Measurements from ENCODE around the gene ZMYND11. TPM values are rescaled to one million over a fixed set of nuclear protein-coding genes. Genes with fewer than 3 reads are reported as not detected.

ZMYND11 gene
- total and polyA plus RNA-seq, 8 donors, result 11.9 to 288 (median 42.4) TPM

DNA sequence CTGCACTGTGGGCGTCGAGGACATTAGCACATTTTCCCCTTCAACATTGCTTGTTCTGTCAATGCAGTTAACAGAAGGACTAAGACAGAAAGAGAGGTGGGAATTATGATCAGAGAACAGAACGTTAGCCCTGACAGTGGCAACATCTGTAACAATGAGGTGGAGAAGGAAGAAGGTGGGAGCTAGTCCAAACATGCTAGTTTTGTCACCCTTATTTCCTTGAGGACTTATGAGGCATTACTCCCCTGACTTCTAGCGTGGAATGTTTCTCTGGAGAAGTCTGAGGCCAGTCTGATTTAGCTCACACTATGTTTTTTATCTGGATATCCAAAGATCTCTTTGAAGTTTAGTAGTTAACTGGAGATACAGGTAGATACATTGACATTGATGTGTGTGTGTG is 73.4 kb downstream of the ZMYND11 start:
- Histone ChIP-seq H3K4me1 (peaks cover 0 to 2% (median under 1%) of the 10 kb centered on the region in 4 donors), H3K27ac (no peak overlapping the region), H3K27me3 (no peaks in the 10 kb centered on the region), H3K36me3 (peaks cover 0 to 16% (median 15%) of the 10 kb centered on the region in 4 donors), H3K4me3 (no peak overlapping the region), H3K9me3 (no peaks in the 10 kb centered on the region)
- whole genome bisulfite sequencing, 5 donors, result 89 to 92% (median 92%) methylated on average over 4 of the region's 4 CpGs
- TF ChIP-seq, protein P1, sequence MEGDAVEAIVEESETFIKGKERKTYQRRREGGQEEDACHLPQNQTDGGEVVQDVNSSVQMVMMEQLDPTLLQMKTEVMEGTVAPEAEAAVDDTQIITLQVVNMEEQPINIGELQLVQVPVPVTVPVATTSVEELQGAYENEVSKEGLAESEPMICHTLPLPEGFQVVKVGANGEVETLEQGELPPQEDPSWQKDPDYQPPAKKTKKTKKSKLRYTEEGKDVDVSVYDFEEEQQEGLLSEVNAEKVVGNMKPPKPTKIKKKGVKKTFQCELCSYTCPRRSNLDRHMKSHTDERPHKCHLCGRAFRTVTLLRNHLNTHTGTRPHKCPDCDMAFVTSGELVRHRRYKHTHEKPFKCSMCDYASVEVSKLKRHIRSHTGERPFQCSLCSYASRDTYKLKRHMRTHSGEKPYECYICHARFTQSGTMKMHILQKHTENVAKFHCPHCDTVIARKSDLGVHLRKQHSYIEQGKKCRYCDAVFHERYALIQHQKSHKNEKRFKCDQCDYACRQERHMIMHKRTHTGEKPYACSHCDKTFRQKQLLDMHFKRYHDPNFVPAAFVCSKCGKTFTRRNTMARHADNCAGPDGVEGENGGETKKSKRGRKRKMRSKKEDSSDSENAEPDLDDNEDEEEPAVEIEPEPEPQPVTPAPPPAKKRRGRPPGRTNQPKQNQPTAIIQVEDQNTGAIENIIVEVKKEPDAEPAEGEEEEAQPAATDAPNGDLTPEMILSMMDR (IDR thresholded peaks at IDR 0.05), result no peak
- no peak for TF ChIP-seq POLR2AphosphoS5 (IDR thresholded peaks at IDR 0.05)
- intact Hi-C loops (cut with DNase I; ENCODE audit: low total_unique reads), result no loop called here
- DNase-seq, result no peak

- 91 to 94% (median 93%) methylated on average over 6 of the region's 6 CpGs for WGBS, 5 donors
- TF ChIP-seq POLR2AphosphoS5 (IDR thresholded peaks at IDR 0.05) (no peak), POLR2A (IDR thresholded peaks at IDR 0.05) (no peak), EP300 (IDR thresholded peaks at IDR 0.05) (no peak)
- TF ChIP-seq, protein P1 (IDR thresholded peaks at IDR 0.05), result no peak
- no peak overlapping the region for H3K27ac ChIP-seq
- H3K4me3 ChIP-seq, result no peak overlapping the region
- DNase-seq, result no peak
- intact Hi-C loops (cut with DNase I; ENCODE audit: low total_unique reads), result no loop called here
- H3K4me1 ChIP-seq, result no peaks in the 10 kb centered on the region
- no peaks in the 10 kb centered on the region for H3K27me3 ChIP-seq
- peaks cover 0 to 16% (median 15%) of the 10 kb centered on the region in 4 donors for H3K36me3 ChIP-seq
- H3K9me3 ChIP-seq, result no peaks in the 10 kb centered on the region
Observed at GRCh38 chr10:209357-209756, 74.1 kb downstream of the ZMYND11 start.

- Histone ChIP-seq H3K27ac (no peak overlapping the region), H3K4me1 (no peaks in the 10 kb centered on the region), H3K4me3 (no peak overlapping the region), H3K36me3 (peaks cover 0 to 17% (median 16%) of the 10 kb centered on the region in 4 donors), H3K27me3 (no peaks in the 10 kb centered on the region), H3K9me3 (no peaks in the 10 kb centered on the region)
- WGBS, 5 donors, result 80 to 90% (median 83%) methylated on average over 5 of the region's 5 CpGs
- TF ChIP-seq POLR2A (IDR thresholded peaks at IDR 0.05) (no peak), POLR2AphosphoS5 (IDR thresholded peaks at IDR 0.05) (no peak), EP300 (IDR thresholded peaks at IDR 0.05) (no peak)
- TF ChIP-seq, protein P1 (IDR thresholded peaks at IDR 0.05), result no peak
- intact Hi-C loops (cut with DNase I; ENCODE audit: low total_unique reads), result no loop called here
- DNase-seq, result no peak
Observed at GRCh38 chr10:210297-210696, 75.0 kb downstream of the ZMYND11 start.

- WGBS, 5 donors, result 91 to 98% (median 97%) methylated on average over 4 of the region's 4 CpGs
- H3K4me1 ChIP-seq, result peaks cover 0 to 20% (median 10%) of the 10 kb centered on the region in 4 donors
- no peak overlapping the region for H3K27ac ChIP-seq
- H3K36me3 ChIP-seq, result peaks cover 0 to 15% (median 10%) of the 10 kb centered on the region in 4 donors
- no peaks in the 10 kb centered on the region for H3K9me3 ChIP-seq
- no peak overlapping the region for H3K4me3 ChIP-seq
- DNase-seq, result no peak
- H3K27me3 ChIP-seq, result no peaks in the 10 kb centered on the region
- intact Hi-C loops (cut with DNase I; ENCODE audit: low total_unique reads), result no loop called here
- no peak for TF ChIP-seq POLR2AphosphoS5 (IDR thresholded peaks at IDR 0.05)
- TF ChIP-seq EP300 (IDR thresholded peaks at IDR 0.05), result no peak
- TF ChIP-seq POLR2A (IDR thresholded peaks at IDR 0.05), result no peak
- TF ChIP-seq, protein P1 (IDR thresholded peaks at IDR 0.05), result no peak
Observed at GRCh38 chr10:215444-215843, 80.2 kb downstream of the ZMYND11 start.

Data from stomach (tissue), 9 donors.